ENCODE data around the gene UCHL5.
"Not testable (repeated sequence)": the region's sequence is repeated elsewhere in the genome, so short reads cannot be mapped to it uniquely, and the experiment has no call there.

The UCHL5 gene

GRCh38 chr1:193009501-193009900, 49.7 kb downstream of the UCHL5 start:
- DNase-seq = no peak

GRCh38 chr1:193005785-193006184, 53.4 kb downstream of the UCHL5 start:
- DNase-seq = no peak

- DNase-seq = no peak
These were observed 60.6 kb downstream of the UCHL5 start for GRCh38 chr1:192998536-192998935.

- no peak for DNase-seq
These were observed 65.0 kb downstream of the UCHL5 start for GRCh38 chr1:192994141-192994540.

GRCh38 chr1:192993426-192994085, 65.6 kb downstream of the UCHL5 start:
- DNase-seq = no peak

- DNase-seq = not testable (repeated sequence)
These were observed 72.3 kb downstream of the UCHL5 start for GRCh38 chr1:192986748-192987334.

GRCh38 chr1:192986110-192986747, 72.9 kb downstream of the UCHL5 start:
- DNase-seq = no peak

- no peak for DNase-seq
These were observed 75.1 kb downstream of the UCHL5 start for GRCh38 chr1:192984080-192984479.

- DNase-seq = no peak
These were observed 75.7 kb downstream of the UCHL5 start for GRCh38 chr1:192983349-192983980.

- DNase-seq = no peak
These were observed 78.3 kb downstream of the UCHL5 start for GRCh38 chr1:192980856-192981255.

- DNase-seq = not testable (repeated sequence)
These were observed 78.8 kb downstream of the UCHL5 start for GRCh38 chr1:192980334-192980733.

- no peak for DNase-seq
These were observed 79.6 kb downstream of the UCHL5 start for GRCh38 chr1:192979542-192979941.

- DNase-seq = no peak
These were observed 80.9 kb downstream of the UCHL5 start for GRCh38 chr1:192978195-192978710.

- DNase-seq = no peak
These were observed 82.0 kb downstream of the UCHL5 start for GRCh38 chr1:192977089-192977706.

- DNase-seq = no peak
These were observed 82.6 kb downstream of the UCHL5 start for GRCh38 chr1:192976576-192976975.

- no peak for DNase-seq
These were observed 84.5 kb downstream of the UCHL5 start for GRCh38 chr1:192974701-192975100.

GRCh38 chr1:192973988-192974387, 85.2 kb downstream of the UCHL5 start:
- DNase-seq = peak in 1 of 2 experiments; percentile 14

GRCh38 chr1:192973202-192973601, 86.0 kb downstream of the UCHL5 start:
- no peak for DNase-seq

- no peak for DNase-seq
These were observed 90.1 kb downstream of the UCHL5 start for GRCh38 chr1:192969091-192969490.

- no peak for DNase-seq
These were observed 90.8 kb downstream of the UCHL5 start for GRCh38 chr1:192968323-192968722.

- no peak for DNase-seq
These were observed 91.3 kb downstream of the UCHL5 start for GRCh38 chr1:192967901-192968300.

- no peak for DNase-seq
These were observed 91.8 kb downstream of the UCHL5 start for GRCh38 chr1:192967211-192967877.

GRCh38 chr1:192966073-192966472, 93.1 kb downstream of the UCHL5 start:
- no peak for DNase-seq

All from NCI-H2081 (cell line).